Measurements from ENCODE around the gene DPYD.

DNA sequence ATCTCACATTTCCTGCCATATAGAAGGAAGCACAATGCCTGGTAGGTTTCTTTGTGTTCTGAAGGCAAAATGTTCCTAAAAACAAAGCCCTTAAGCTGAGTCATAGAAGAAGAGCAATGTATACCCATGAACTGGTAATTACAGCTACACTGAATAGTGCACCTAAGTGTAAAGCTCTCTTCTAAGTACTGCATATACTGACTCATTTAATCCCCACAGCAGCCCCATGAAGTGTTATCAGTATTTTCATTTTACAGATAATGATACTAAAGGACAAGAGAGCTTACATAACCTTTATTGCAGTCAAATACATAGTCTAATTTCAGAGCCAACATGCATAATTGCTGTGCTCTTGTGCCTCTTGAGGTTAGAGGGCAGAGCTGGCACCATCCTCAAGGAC is 239.9 kb downstream of the DPYD start:
- TF ChIP-seq, protein P1, sequence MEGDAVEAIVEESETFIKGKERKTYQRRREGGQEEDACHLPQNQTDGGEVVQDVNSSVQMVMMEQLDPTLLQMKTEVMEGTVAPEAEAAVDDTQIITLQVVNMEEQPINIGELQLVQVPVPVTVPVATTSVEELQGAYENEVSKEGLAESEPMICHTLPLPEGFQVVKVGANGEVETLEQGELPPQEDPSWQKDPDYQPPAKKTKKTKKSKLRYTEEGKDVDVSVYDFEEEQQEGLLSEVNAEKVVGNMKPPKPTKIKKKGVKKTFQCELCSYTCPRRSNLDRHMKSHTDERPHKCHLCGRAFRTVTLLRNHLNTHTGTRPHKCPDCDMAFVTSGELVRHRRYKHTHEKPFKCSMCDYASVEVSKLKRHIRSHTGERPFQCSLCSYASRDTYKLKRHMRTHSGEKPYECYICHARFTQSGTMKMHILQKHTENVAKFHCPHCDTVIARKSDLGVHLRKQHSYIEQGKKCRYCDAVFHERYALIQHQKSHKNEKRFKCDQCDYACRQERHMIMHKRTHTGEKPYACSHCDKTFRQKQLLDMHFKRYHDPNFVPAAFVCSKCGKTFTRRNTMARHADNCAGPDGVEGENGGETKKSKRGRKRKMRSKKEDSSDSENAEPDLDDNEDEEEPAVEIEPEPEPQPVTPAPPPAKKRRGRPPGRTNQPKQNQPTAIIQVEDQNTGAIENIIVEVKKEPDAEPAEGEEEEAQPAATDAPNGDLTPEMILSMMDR (IDR thresholded peaks at IDR 0.05), result no peak
- TF ChIP-seq POLR2A (IDR thresholded peaks at IDR 0.05), result no peak

Data from tibial nerve (tissue), 3 donors.